Measurements from ENCODE around the gene RASA2.

- TF ChIP-seq RAD21 (IDR thresholded peaks at IDR 0.05; ENCODE audit: low read length) (no peak), MXI1 (IDR thresholded peaks at IDR 0.05; ENCODE audit: borderline replicate concordance, low read depth, low read length) (no peak), RFX5 (IDR thresholded peaks at IDR 0.05; ENCODE audit: low read depth, low read length) (no peak), CHD1 (IDR thresholded peaks at IDR 0.05; ENCODE audit: low read depth, low read length) (no peak), POLR2A (IDR thresholded peaks at IDR 0.05; ENCODE audit: low read depth, low read length) (no peak), BHLHE40 (IDR thresholded peaks at IDR 0.05; ENCODE audit: low read depth, low read length) (no peak), RCOR1 (IDR thresholded peaks at IDR 0.05; ENCODE audit: insufficient replicate concordance, low read length) (no peak), USF2 (IDR thresholded peaks at IDR 0.05; ENCODE audit: low read depth, low read length) (no peak), CEBPB (IDR thresholded peaks at IDR 0.05; ENCODE audit: low read depth, low read length) (no peak)
- TF ChIP-seq, protein P1, sequence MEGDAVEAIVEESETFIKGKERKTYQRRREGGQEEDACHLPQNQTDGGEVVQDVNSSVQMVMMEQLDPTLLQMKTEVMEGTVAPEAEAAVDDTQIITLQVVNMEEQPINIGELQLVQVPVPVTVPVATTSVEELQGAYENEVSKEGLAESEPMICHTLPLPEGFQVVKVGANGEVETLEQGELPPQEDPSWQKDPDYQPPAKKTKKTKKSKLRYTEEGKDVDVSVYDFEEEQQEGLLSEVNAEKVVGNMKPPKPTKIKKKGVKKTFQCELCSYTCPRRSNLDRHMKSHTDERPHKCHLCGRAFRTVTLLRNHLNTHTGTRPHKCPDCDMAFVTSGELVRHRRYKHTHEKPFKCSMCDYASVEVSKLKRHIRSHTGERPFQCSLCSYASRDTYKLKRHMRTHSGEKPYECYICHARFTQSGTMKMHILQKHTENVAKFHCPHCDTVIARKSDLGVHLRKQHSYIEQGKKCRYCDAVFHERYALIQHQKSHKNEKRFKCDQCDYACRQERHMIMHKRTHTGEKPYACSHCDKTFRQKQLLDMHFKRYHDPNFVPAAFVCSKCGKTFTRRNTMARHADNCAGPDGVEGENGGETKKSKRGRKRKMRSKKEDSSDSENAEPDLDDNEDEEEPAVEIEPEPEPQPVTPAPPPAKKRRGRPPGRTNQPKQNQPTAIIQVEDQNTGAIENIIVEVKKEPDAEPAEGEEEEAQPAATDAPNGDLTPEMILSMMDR (conservative IDR thresholded peaks at IDR 0.05; ENCODE audit: low read depth, low read length) = no peak
Observed at GRCh38 chr3:141459008-141459407, 27.8 kb upstream of the RASA2 start.
